Transverse colon (tissue), 3 donors: Measurements from ENCODE around the gene LRRC75B.

Experiments used
- EP300 ChIP-seq: sonication (generic); formaldehyde crosslinking; IDR thresholded peaks from one replicate; pipeline ENCODE4 v1.6.1; 2017; ENCODE audit warnings: antibody characterized with exemption, low read depth
- TF ChIP-seq, protein P1 (sequence below), 5 experiments: fragments of 200-600 bp in 3 of 5; fragments of 450-650 bp in 2 of 5; sonication (generic) in 3 of 5; IDR thresholded peaks; 1 replicate in 2 of 5; 2 replicates in 3 of 5; pipeline ENCODE4 v1.5.1; 2016 to 2017; ENCODE audit warnings: antibody characterized with exemption in 5 of 5, inconsistent platforms in 3 of 5, mild to moderate bottlenecking in 2 of 5, moderate library complexity in 1 of 5

- TF ChIP-seq EP300, result no peak
- TF ChIP-seq, protein P1, sequence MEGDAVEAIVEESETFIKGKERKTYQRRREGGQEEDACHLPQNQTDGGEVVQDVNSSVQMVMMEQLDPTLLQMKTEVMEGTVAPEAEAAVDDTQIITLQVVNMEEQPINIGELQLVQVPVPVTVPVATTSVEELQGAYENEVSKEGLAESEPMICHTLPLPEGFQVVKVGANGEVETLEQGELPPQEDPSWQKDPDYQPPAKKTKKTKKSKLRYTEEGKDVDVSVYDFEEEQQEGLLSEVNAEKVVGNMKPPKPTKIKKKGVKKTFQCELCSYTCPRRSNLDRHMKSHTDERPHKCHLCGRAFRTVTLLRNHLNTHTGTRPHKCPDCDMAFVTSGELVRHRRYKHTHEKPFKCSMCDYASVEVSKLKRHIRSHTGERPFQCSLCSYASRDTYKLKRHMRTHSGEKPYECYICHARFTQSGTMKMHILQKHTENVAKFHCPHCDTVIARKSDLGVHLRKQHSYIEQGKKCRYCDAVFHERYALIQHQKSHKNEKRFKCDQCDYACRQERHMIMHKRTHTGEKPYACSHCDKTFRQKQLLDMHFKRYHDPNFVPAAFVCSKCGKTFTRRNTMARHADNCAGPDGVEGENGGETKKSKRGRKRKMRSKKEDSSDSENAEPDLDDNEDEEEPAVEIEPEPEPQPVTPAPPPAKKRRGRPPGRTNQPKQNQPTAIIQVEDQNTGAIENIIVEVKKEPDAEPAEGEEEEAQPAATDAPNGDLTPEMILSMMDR (IDR thresholded peaks at IDR 0.05), result no peak
Measured at GRCh38 chr22:24585461-24585860, 7.4 kb downstream of the LRRC75B start.
